GM21526 (cell line): ENCODE data around the gene MAGEF1.
A peak's percentile ranks its signal among the peaks of the same experiment; 100 is the strongest.

Experiments used
- ATAC-seq: cut with Tn5 transposase; IDR thresholded peaks from one replicate; pipeline ENCODE4 v1.9.1; 2021; ENCODE audit warnings: moderate library complexity; ENCODE audit not compliant: unreplicated experiment, low FRiP score

MAGEF1 gene

GRCh38 chr3:184711493-184712247 lies at the start of gene MAGEF1:
Gene MAGEF1, minus strand, starts transcription at chr3:184712064. Its CDS starts 243 bp downstream, at chr3:184711821.
- ATAC-seq = peak; percentile 71

GRCh38 chr3:184761075-184761841 lies 49.4 kb upstream of the MAGEF1 start:
- ATAC-seq = no peak

- ATAC-seq = no peak
Measured at GRCh38 chr3:184760337-184761074, 48.6 kb upstream of the MAGEF1 start.

- no peak for ATAC-seq
Measured at GRCh38 chr3:184759666-184760200, 47.9 kb upstream of the MAGEF1 start.

GRCh38 chr3:184758056-184758455 lies 46.2 kb upstream of the MAGEF1 start:
- no peak for ATAC-seq

- ATAC-seq = no peak
Measured at GRCh38 chr3:184757022-184757651, 45.3 kb upstream of the MAGEF1 start.

- no peak for ATAC-seq
Measured at GRCh38 chr3:184756151-184757021, 44.5 kb upstream of the MAGEF1 start.

- ATAC-seq = no peak
Measured at GRCh38 chr3:184755315-184755731, 43.5 kb upstream of the MAGEF1 start.

- ATAC-seq = no peak
Measured at GRCh38 chr3:184752361-184752760, 40.5 kb upstream of the MAGEF1 start.

GRCh38 chr3:184751204-184752040 lies 39.6 kb upstream of the MAGEF1 start:
- ATAC-seq = no peak

GRCh38 chr3:184750349-184751083 lies 38.7 kb upstream of the MAGEF1 start:
- ATAC-seq = no peak

GRCh38 chr3:184749168-184749744 lies 37.4 kb upstream of the MAGEF1 start:
- ATAC-seq = no peak

GRCh38 chr3:184748219-184749135 lies 36.6 kb upstream of the MAGEF1 start:
- ATAC-seq = no peak

GRCh38 chr3:184746131-184747120 lies 34.6 kb upstream of the MAGEF1 start:
- no peak for ATAC-seq

GRCh38 chr3:184745526-184745925 lies 33.7 kb upstream of the MAGEF1 start:
- ATAC-seq = no peak
